ENCODE measurements around the gene CHD3.
"Not testable (repeated sequence)": the region's sequence is repeated elsewhere in the genome, so short reads cannot be mapped to it uniquely, and the experiment has no call there.

The CHD3 gene

GRCh38 chr17:7947651-7948050 is 59.1 kb downstream of the CHD3 start:
- Histone ChIP-seq H3K27ac (ENCODE audit: insufficient read depth, low read length, poor library complexity, severe bottlenecking) (no peak overlapping the region), H3K27me3 (replicated peaks; ENCODE audit: control insufficient read depth, insufficient read depth, low read length, poor library complexity, severe bottlenecking) (no peaks in the 10 kb centered on the region), H3K4me1 (ENCODE audit: control insufficient read depth, insufficient read depth, low read length, poor library complexity, severe bottlenecking) (no peaks in the 10 kb centered on the region), H3K9me3 (ENCODE audit: control insufficient read depth, low read length) (no peaks in the 10 kb centered on the region), H3K4me3 (ENCODE audit: insufficient read depth, low read depth, low read length, poor library complexity, severe bottlenecking) (no peak overlapping the region), H3K36me3 (ENCODE audit: control insufficient read depth, insufficient read depth, low read length) (peaks cover 53% of the 10 kb centered on the region)
- no peak for DNase-seq

GRCh38 chr17:7950578-7950977 is 62.0 kb downstream of the CHD3 start:
- Histone ChIP-seq H3K4me3 (ENCODE audit: insufficient read depth, low read depth, low read length, poor library complexity, severe bottlenecking) (no peak overlapping the region), H3K27ac (ENCODE audit: insufficient read depth, low read length, poor library complexity, severe bottlenecking) (no peak overlapping the region), H3K9me3 (ENCODE audit: control insufficient read depth, low read length) (no peaks in the 10 kb centered on the region), H3K27me3 (replicated peaks; ENCODE audit: control insufficient read depth, insufficient read depth, low read length, poor library complexity, severe bottlenecking) (no peaks in the 10 kb centered on the region), H3K4me1 (ENCODE audit: control insufficient read depth, insufficient read depth, low read length, poor library complexity, severe bottlenecking) (no peaks in the 10 kb centered on the region), H3K36me3 (ENCODE audit: control insufficient read depth, insufficient read depth, low read length) (peaks cover 28% of the 10 kb centered on the region)
- no peak for DNase-seq

GRCh38 chr17:7951143-7951792 is 62.7 kb downstream of the CHD3 start:
- Histone ChIP-seq H3K27me3 (replicated peaks; ENCODE audit: control insufficient read depth, insufficient read depth, low read length, poor library complexity, severe bottlenecking) (no peaks in the 10 kb centered on the region), H3K36me3 (ENCODE audit: control insufficient read depth, insufficient read depth, low read length) (peaks cover 21% of the 10 kb centered on the region), H3K27ac (ENCODE audit: insufficient read depth, low read length, poor library complexity, severe bottlenecking) (no peak overlapping the region), H3K9me3 (ENCODE audit: control insufficient read depth, low read length) (no peaks in the 10 kb centered on the region), H3K4me3 (ENCODE audit: insufficient read depth, low read depth, low read length, poor library complexity, severe bottlenecking) (no peak overlapping the region), H3K4me1 (ENCODE audit: control insufficient read depth, insufficient read depth, low read length, poor library complexity, severe bottlenecking) (no peaks in the 10 kb centered on the region)
- no peak for DNase-seq

DNA sequence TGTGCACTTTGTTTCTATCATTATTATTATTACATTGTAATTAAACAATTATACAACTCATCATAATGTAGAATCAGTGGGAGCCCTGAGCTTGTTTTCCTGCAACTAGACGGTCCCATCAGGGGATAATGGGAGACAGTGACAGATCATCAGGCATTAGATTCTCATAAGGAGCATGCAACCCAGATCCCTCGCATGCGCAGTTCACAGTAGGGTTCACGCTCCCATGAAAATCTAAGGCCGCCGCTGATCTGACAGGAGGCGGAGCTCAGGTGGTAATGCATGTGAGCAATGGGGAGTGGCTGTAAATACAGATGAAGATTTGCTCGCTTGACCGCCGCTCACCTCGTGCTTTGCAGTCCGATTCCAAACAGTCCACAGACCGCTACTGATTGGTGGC is 64.7 kb downstream of the CHD3 start:
- H3K9me3 ChIP-seq (ENCODE audit: control insufficient read depth, low read length); H3K4me3 ChIP-seq (ENCODE audit: insufficient read depth, low read depth, low read length, poor library complexity, severe bottlenecking); H3K36me3 ChIP-seq (ENCODE audit: control insufficient read depth, insufficient read depth, low read length); H3K27me3 ChIP-seq (replicated peaks; ENCODE audit: control insufficient read depth, insufficient read depth, low read length, poor library complexity, severe bottlenecking); H3K27ac ChIP-seq (ENCODE audit: insufficient read depth, low read length, poor library complexity, severe bottlenecking); H3K4me1 ChIP-seq (ENCODE audit: control insufficient read depth, insufficient read depth, low read length, poor library complexity, severe bottlenecking); DNase-seq: not testable (repeated sequence)

DNA sequence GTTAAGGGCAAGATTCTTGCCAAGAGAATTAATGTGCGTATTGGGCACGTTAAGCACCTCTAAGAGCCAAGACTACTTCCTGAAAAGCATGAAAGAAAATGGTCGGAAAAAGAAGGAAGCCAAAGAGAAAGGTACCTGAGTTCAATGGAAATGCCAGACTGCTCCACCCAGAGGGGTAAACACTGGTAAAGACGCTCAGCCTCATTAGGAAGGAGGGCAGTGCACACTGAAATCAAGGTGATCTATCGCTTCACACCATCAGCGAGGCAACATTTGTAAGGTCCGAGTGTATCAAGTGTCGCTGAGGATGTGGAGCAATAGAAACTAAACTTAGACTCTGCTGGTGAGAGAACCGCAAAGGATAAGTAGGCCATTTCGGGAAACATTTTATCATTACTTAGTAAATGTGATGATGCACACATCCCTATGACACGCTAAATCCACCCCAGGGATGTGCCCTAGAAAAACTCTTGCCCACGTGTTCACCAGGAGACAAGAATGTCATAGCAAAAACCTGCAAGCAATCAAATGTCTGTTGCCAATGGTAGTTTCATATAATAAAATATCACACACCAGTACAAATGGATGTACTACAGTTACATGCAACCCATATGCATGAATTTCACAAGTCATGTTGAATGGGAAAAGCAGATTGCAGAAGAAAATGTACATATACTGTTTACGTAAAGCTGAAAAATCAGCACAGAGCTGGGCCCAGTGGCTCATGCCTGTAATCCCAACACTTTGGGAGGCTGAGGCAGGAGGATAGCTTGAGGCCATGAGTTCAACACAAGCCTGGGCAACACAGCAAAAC is 67.0 kb downstream of the CHD3 start:
- Histone ChIP-seq H3K27ac (ENCODE audit: insufficient read depth, low read length, poor library complexity, severe bottlenecking) (no peak overlapping the region), H3K9me3 (ENCODE audit: control insufficient read depth, low read length) (no peaks in the 10 kb centered on the region), H3K4me1 (ENCODE audit: control insufficient read depth, insufficient read depth, low read length, poor library complexity, severe bottlenecking) (no peaks in the 10 kb centered on the region), H3K36me3 (ENCODE audit: control insufficient read depth, insufficient read depth, low read length) (no peaks in the 10 kb centered on the region), H3K4me3 (ENCODE audit: insufficient read depth, low read depth, low read length, poor library complexity, severe bottlenecking) (no peak overlapping the region), H3K27me3 (replicated peaks; ENCODE audit: control insufficient read depth, insufficient read depth, low read length, poor library complexity, severe bottlenecking) (no peaks in the 10 kb centered on the region)
- DNase-seq = no peak

GRCh38 chr17:7956228-7956965 is 67.8 kb downstream of the CHD3 start:
- no peaks in the 10 kb centered on the region for H3K9me3 ChIP-seq (ENCODE audit: control insufficient read depth, low read length)
- DNase-seq = no peak
- H3K4me3 ChIP-seq (ENCODE audit: insufficient read depth, low read depth, low read length, poor library complexity, severe bottlenecking) = no peak overlapping the region
- H3K4me1 ChIP-seq (ENCODE audit: control insufficient read depth, insufficient read depth, low read length, poor library complexity, severe bottlenecking) = no peaks in the 10 kb centered on the region
- no peak overlapping the region for H3K27ac ChIP-seq (ENCODE audit: insufficient read depth, low read length, poor library complexity, severe bottlenecking)
- H3K27me3 ChIP-seq (replicated peaks; ENCODE audit: control insufficient read depth, insufficient read depth, low read length, poor library complexity, severe bottlenecking) = peaks cover 3% of the 10 kb centered on the region
- no peaks in the 10 kb centered on the region for H3K36me3 ChIP-seq (ENCODE audit: control insufficient read depth, insufficient read depth, low read length)

GRCh38 chr17:7959503-7960253 is 71.1 kb downstream of the CHD3 start:
- no peaks in the 10 kb centered on the region for H3K36me3 ChIP-seq (ENCODE audit: control insufficient read depth, insufficient read depth, low read length)
- DNase-seq = no peak
- no peaks in the 10 kb centered on the region for H3K9me3 ChIP-seq (ENCODE audit: control insufficient read depth, low read length)
- no peak overlapping the region for H3K27ac ChIP-seq (ENCODE audit: insufficient read depth, low read length, poor library complexity, severe bottlenecking)
- H3K4me3 ChIP-seq (ENCODE audit: insufficient read depth, low read depth, low read length, poor library complexity, severe bottlenecking) = no peak overlapping the region
- peaks cover 3% of the 10 kb centered on the region for H3K27me3 ChIP-seq (replicated peaks; ENCODE audit: control insufficient read depth, insufficient read depth, low read length, poor library complexity, severe bottlenecking)
- H3K4me1 ChIP-seq (ENCODE audit: control insufficient read depth, insufficient read depth, low read length, poor library complexity, severe bottlenecking) = no peaks in the 10 kb centered on the region

- Histone ChIP-seq H3K9me3 (ENCODE audit: control insufficient read depth, low read length) (no peaks in the 10 kb centered on the region), H3K36me3 (ENCODE audit: control insufficient read depth, insufficient read depth, low read length) (no peaks in the 10 kb centered on the region), H3K4me3 (ENCODE audit: insufficient read depth, low read depth, low read length, poor library complexity, severe bottlenecking) (no peak overlapping the region), H3K27me3 (replicated peaks; ENCODE audit: control insufficient read depth, insufficient read depth, low read length, poor library complexity, severe bottlenecking) (peaks cover 3% of the 10 kb centered on the region), H3K4me1 (ENCODE audit: control insufficient read depth, insufficient read depth, low read length, poor library complexity, severe bottlenecking) (no peaks in the 10 kb centered on the region), H3K27ac (ENCODE audit: insufficient read depth, low read length, poor library complexity, severe bottlenecking) (no peak overlapping the region)
- no peak for DNase-seq
These were observed 72.8 kb downstream of the CHD3 start for GRCh38 chr17:7961421-7961820.
